MCF 10A (cell line): Measurements from ENCODE around the gene LDLRAD4. TPM values are rescaled to one million over a fixed set of nuclear protein-coding genes. Genes with fewer than 3 reads are reported as not detected.

Experiments
- BruUV-seq: library from RNA; stranded (reverse); fragments of 400-500 nt; replicated peaks from 2 replicates; lab custom pipeline; 2021; lab: Mats Ljungman, UMichigan
- CTCF ChIA-PET: fragments of 300-600 bp; sonication (Branson Sonifier 250); formaldehyde crosslinking; extraction: SDS; loops from one replicate; lab custom pipeline; 2021; ENCODE audit warnings: antibody characterized with exemption, inconsistent platforms; lab: Yijun Ruan, JAX
- POLR2A ChIA-PET: fragments of 300-600, 350-650 bp; sonication (Branson Sonifier 250); formaldehyde crosslinking; extraction: SDS; loops from one replicate; lab custom pipeline; 2020; ENCODE audit warnings: antibody characterized with exemption, inconsistent platforms; lab: Yijun Ruan, JAX
- DNase-seq: peaks from one replicate; pipeline ENCODE4 v3.0.0-alpha.2; 2018; ENCODE audit not compliant: unreplicated experiment
- H3K27ac Mint-ChIP-seq: one replicate; pipeline ENCODE4 v1.8.0; 2022; ENCODE audit warnings: mild to moderate bottlenecking, low read depth, mixed read lengths; ENCODE audit not compliant: unreplicated experiment
- H3K27me3 Mint-ChIP-seq: one replicate; pipeline ENCODE4 v1.8.0; 2022; ENCODE audit warnings: mixed read lengths; ENCODE audit not compliant: insufficient read depth, unreplicated experiment
- H3K36me3 Mint-ChIP-seq: one replicate; pipeline ENCODE4 v1.8.0; 2022; ENCODE audit warnings: mild to moderate bottlenecking, moderate library complexity, mixed read lengths; ENCODE audit not compliant: insufficient read depth, unreplicated experiment
- H3K4me1 Mint-ChIP-seq: one replicate; pipeline ENCODE4 v1.8.0; 2022; ENCODE audit warnings: mixed read lengths; ENCODE audit not compliant: insufficient read depth, unreplicated experiment
- H3K4me3 Mint-ChIP-seq: one replicate; pipeline ENCODE4 v1.8.0; 2022; ENCODE audit warnings: mild to moderate bottlenecking, moderate library complexity, mixed read lengths; ENCODE audit not compliant: unreplicated experiment
- H3K9me3 Mint-ChIP-seq: one replicate; pipeline ENCODE4 v1.8.0; 2022; ENCODE audit warnings: mixed read lengths; ENCODE audit not compliant: unreplicated experiment
- intact Hi-C: fragments of 100-400 bp; cut with micrococcal nuclease; formaldehyde crosslinking; loops from 2 replicates; pipeline ENCODE4 v1.14.1; 2022
- total RNA-seq: library from RNA; stranded (reverse); gene quantifications from 2 replicates; pipeline ENCODE4 v1.2.3, GENCODE V29; 2022
- TF ChIP-seq, protein P1 (sequence below): fragments of 200-600 bp; IDR thresholded peaks from one replicate; pipeline ENCODE4 v1.8.0; 2022; ENCODE audit warnings: antibody characterized with exemption, mild to moderate bottlenecking; ENCODE audit not compliant: unreplicated experiment

Gene LDLRAD4
- total RNA-seq, 1 experiment from 2014 or later: not detected

DNA sequence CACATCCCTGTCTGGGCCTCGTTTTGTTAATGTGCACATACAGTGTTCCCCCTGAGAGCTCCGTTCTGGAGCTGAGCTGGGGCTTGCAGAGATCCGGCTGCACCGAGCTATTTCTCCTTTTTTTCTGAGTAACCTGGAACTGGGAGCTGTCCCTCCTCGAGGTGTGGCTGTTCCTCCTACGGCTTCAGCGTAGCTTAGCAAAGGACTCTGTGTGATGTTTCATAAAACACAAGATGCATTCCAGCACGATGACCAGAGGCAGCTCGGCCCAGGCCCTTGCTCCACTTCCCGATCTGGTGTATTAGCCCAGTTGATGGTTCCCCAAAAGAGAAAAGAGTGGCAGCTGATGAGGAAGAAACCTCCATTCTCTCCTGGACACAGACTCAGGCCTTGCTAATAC is 404.8 kb downstream of the LDLRAD4 start:
- no peak for DNase-seq
- Mint-ChIP-seq H3K4me1 (no peaks in the 10 kb centered on the region), H3K36me3 (no peaks in the 10 kb centered on the region), H3K9me3 (no peaks in the 10 kb centered on the region), H3K27me3 (peaks cover 21% of the 10 kb centered on the region), H3K4me3 (no peak overlapping the region), H3K27ac (no peak overlapping the region)
- TF ChIP-seq, protein P1, sequence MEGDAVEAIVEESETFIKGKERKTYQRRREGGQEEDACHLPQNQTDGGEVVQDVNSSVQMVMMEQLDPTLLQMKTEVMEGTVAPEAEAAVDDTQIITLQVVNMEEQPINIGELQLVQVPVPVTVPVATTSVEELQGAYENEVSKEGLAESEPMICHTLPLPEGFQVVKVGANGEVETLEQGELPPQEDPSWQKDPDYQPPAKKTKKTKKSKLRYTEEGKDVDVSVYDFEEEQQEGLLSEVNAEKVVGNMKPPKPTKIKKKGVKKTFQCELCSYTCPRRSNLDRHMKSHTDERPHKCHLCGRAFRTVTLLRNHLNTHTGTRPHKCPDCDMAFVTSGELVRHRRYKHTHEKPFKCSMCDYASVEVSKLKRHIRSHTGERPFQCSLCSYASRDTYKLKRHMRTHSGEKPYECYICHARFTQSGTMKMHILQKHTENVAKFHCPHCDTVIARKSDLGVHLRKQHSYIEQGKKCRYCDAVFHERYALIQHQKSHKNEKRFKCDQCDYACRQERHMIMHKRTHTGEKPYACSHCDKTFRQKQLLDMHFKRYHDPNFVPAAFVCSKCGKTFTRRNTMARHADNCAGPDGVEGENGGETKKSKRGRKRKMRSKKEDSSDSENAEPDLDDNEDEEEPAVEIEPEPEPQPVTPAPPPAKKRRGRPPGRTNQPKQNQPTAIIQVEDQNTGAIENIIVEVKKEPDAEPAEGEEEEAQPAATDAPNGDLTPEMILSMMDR: no peak
- BruUV-seq: no TSS peak
- ChIA-PET CTCF (interaction anchor here (0.6 kb wide), 1 partner anchor 326 kb away, joined by 3 read pairs; no protein-coding TSS in a partner anchor), POLR2A (no interaction called here)
- intact Hi-C loops: no loop called here

GRCh38 chr18:13623871-13624270 is 405.3 kb downstream of the LDLRAD4 start:
- DNase-seq: no peak
- intact Hi-C loops: no loop called here
- Mint-ChIP-seq H3K4me3 (no peak overlapping the region), H3K27ac (no peak overlapping the region), H3K36me3 (no peaks in the 10 kb centered on the region), H3K4me1 (no peaks in the 10 kb centered on the region), H3K27me3 (peaks cover 21% of the 10 kb centered on the region), H3K9me3 (no peaks in the 10 kb centered on the region)
- no TSS peak for BruUV-seq
- ChIA-PET POLR2A (no interaction called here), CTCF (no interaction called here)
- TF ChIP-seq, protein P1: no peak

GRCh38 chr18:13624563-13625237 is 406.1 kb downstream of the LDLRAD4 start:
- no peak overlapping the region for H3K4me3 Mint-ChIP-seq
- CTCF ChIA-PET: interaction anchor here (0.7 to 2.8 kb wide), 2 partner anchors 57 to 67 kb away, joined by 3 to 13 read pairs; no protein-coding TSS in a partner anchor
- BruUV-seq: no TSS peak

DNA sequence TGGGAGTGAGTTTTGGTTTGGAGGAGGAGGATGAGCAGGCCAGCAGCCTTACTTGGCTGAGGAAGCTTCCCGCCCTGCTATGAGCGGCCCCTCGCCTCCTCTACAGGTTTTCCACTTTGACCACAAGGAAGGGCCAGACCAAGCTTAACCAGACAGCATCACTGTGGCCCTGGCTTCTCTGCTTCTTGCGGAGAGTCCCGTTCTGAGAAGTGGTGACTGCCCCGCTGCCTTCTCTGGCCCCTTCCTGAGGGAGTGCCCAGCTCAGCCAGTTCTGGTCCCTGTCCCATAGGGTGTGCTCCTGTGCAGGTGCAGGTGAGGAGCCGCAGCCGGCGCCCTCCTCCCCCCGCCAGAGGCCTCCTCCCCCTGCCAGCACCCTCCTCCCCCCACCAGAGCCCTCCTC is 406.8 kb downstream of the LDLRAD4 start:
- no peaks in the 10 kb centered on the region for H3K36me3 Mint-ChIP-seq
- H3K4me1 Mint-ChIP-seq: no peaks in the 10 kb centered on the region
- TF ChIP-seq, protein P1: no peak
- intact Hi-C loops: no loop called here
- no peak overlapping the region for H3K27ac Mint-ChIP-seq
- H3K9me3 Mint-ChIP-seq: no peaks in the 10 kb centered on the region
- BruUV-seq: no TSS peak
- peaks cover 21% of the 10 kb centered on the region for H3K27me3 Mint-ChIP-seq
- CTCF ChIA-PET: interaction anchor here (0.5 to 2.8 kb wide), 4 partner anchors 13 to 428 kb away, joined by 3 to 13 read pairs (median 4); no protein-coding TSS in a partner anchor
- DNase-seq: no peak
- H3K4me3 Mint-ChIP-seq: no peak overlapping the region
- POLR2A ChIA-PET: no interaction called here

More at GRCh38 chr18:13624563-13625237, 406.1 kb downstream of the LDLRAD4 start:
- TF ChIP-seq, protein P1: no peak
- H3K36me3 Mint-ChIP-seq: no peaks in the 10 kb centered on the region
- DNase-seq: no peak
- H3K4me1 Mint-ChIP-seq: no peaks in the 10 kb centered on the region
- intact Hi-C loops: no loop called here
- POLR2A ChIA-PET: no interaction called here
- H3K27me3 Mint-ChIP-seq: peaks cover 21% of the 10 kb centered on the region
- no peak overlapping the region for H3K27ac Mint-ChIP-seq
- H3K9me3 Mint-ChIP-seq: no peaks in the 10 kb centered on the region
